WI38 (cell line): ENCODE measurements around the gene NFASC.

Experiments used
- H3K4me3 ChIP-seq: 2 replicates; pipeline ENCODE4 v1.5.1; 2011; ENCODE audit warnings: low read depth, mild to moderate bottlenecking, control low read depth, low read length
- CTCF ChIP-seq: IDR thresholded peaks from 2 replicates; pipeline ENCODE4 v1.5.1; 2012; ENCODE audit warnings: low read depth, mild to moderate bottlenecking, control low read depth, low read length

The NFASC gene

GRCh38 chr1:205068001-205068400 lies 197.3 kb downstream of the NFASC start:
- TF ChIP-seq CTCF = no peak
- H3K4me3 ChIP-seq = no peak overlapping the region

DNA sequence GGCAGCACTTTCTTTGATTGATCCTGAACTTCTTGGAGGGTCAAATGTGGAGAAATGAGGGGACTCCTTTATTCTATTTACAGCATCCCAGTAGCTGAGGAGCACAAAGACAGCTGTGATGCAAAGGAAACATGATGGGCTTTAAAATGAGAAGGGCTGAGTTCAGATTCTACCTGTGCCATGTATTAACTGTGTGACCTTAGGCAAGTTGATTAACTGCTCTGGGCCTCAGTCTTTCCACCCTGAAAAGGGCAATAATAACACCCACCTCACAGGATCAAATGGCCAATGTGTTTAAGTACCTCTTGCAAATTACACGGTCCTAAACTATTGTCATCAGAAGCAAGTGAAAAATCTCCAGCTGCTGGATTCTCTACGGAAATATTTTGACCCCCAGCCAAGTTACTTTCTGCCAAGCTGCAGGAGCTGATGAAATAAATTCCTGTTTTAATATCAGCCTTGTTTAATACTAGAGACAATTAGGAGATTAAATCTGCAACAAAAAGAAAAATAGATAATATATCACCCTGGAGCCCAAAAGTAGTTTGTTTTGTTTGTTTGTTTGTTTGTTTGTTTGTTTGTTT lies 197.9 kb downstream of the NFASC start:
- no peak for TF ChIP-seq CTCF
- H3K4me3 ChIP-seq = no peak overlapping the region

GRCh38 chr1:205069371-205070125 lies 198.9 kb downstream of the NFASC start:
- no peak overlapping the region for H3K4me3 ChIP-seq
- no peak for TF ChIP-seq CTCF

- no peak overlapping the region for H3K4me3 ChIP-seq
- TF ChIP-seq CTCF = no peak
Observed at GRCh38 chr1:205071028-205071409, 200.4 kb downstream of the NFASC start.

- no peak for TF ChIP-seq CTCF
- no peak overlapping the region for H3K4me3 ChIP-seq
Observed at GRCh38 chr1:205071801-205072200, 201.1 kb downstream of the NFASC start.

DNA sequence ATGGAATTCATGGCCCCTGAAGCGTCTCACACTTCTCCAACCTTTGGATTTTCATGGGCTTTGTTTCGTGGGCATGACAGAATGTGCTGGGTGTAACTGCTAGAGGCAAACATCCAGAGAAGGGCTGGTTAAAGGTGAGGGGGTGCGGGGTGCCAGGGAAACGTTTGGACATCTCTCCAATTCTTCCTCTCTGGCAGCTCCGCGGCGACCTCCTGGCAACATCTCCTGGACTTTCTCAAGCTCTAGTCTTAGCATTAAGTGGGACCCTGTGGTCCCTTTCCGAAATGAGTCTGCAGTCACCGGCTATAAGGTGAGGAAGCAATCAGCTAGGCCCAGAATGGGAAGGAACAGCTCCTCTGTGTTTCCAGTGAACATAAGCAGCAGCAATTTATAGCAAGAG lies 201.6 kb downstream of the NFASC start:
- TF ChIP-seq CTCF = no peak
- H3K4me3 ChIP-seq = no peak overlapping the region
